NK-92 (cell line): ENCODE data around the gene MGLL.
"Not testable (repeated sequence)": the region's sequence is repeated elsewhere in the genome, so short reads cannot be mapped to it uniquely, and the experiment has no call there.

Experiments
- DNase-seq: peaks from one replicate; lab custom pipeline; 2025; ENCODE audit not compliant: unreplicated experiment; lab: John Stamatoyannopoulos, UW

MGLL gene

DNA sequence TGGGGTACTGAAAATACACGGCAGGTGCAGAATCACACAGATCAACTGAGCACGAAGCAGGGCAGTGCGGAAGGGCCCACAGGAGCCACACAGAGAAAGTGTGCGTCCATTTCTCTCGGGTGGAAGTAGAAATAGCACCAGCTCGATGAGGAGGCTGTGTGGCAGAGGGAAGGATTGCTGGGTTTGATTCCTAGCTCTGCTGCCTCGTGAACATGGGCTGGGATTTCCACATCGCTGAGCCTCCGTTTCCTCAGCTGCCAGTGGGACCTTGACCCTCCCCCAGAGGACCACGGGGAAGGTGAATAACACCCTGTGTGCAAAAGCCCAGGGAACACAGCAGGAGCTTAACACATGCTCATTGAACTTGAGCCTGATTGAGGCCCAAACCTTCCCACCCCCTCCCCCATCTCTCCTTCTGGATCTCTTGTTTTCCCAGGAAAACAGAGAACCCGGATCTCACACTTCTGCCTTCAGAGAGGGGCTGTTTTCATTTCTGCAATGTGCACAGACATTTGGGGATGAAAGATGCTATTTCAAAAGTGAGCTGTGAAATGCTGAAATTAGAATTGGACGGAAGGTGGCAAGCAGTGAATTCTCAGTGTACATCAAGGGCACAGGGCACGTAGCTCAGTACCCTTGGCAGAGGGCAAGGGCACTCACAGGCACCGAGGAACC is 111.2 kb downstream of the MGLL start:
- DNase-seq = no peak

GRCh38 chr3:127710155-127710941 is 112.0 kb downstream of the MGLL start:
- DNase-seq = no peak

DNA sequence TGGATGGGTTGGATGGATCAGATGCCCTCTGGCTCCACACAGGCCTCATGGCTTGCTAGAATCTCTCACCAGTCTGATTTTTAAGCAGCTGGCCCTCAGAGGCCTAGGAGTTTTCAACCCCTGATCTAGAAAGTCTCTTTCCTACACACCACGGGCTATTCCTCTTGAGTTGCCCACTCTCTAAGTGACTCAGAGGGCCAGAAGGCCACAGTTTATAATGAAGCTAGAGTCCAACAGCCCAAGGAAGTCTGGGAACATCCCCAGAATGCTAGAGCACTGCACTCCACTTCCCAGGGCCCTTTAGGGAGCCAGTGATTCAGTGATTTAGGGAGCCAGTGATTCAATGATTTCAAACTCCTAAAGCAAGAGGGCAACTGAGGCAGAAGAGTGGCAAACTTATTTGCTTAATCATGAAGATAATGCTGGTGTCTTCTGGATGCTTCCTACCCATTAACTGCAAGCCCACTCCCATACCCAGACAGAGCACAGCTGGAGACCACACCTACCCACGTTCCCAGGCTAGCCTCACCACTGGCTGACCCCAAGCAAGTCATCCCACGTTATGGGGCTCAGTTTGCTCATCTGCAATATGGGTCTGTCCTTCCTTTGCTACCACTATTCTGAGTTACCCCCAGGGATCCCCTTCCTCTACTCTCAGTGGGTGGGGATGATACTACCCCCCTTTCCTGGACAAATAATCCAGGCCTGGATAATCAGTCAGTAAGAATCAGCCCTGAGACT is 112.8 kb downstream of the MGLL start:
- no peak for DNase-seq

DNA sequence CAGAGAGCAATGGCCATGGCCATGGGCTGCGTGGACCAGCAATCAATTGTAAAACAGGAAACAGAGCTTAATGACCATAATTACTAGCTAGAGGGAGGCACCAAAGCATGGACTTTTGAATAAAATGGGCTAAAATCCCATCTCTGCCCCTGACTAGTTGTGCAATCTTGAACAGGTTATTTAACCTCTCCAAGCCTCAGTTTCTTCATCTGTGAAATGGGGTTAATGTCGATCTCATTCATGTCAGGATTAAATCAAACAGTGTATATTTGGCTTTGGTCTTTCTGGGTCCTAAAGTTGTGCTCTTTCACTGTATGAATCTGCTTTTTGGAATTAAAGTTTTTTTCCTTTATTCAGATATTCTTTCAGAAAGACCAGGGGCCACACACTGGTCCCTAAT is 113.5 kb downstream of the MGLL start:
- DNase-seq = no peak

DNA sequence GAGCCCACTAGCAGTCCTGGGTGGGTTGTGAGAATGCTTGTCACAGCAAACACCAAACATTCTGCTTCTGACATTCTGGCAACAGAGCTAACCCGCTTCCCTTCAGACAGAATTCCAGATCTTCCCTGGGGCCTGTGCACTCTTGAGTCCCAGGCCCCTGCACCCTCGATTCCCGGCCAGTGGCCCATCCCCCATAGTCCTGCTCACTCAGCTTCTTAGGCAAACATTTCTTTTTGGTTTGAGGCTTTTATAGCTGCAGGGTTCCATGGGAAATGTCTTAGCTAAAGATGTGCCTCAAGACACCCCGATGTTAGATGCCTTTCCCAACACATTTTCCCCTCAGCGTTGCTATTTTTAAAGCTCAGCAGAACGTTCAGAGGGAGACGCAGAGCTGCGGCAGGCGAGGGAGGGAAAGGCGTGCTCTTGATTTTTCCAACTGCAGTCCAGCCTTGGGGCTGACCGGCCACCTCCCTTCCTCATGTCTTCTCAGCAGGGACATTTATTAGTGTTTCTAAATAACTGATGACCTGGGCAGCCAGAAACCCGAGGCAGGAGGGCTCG is 114.4 kb downstream of the MGLL start:
- no peak for DNase-seq

- DNase-seq = no peak
These were observed 115.4 kb downstream of the MGLL start for GRCh38 chr3:127706785-127707351.

DNA sequence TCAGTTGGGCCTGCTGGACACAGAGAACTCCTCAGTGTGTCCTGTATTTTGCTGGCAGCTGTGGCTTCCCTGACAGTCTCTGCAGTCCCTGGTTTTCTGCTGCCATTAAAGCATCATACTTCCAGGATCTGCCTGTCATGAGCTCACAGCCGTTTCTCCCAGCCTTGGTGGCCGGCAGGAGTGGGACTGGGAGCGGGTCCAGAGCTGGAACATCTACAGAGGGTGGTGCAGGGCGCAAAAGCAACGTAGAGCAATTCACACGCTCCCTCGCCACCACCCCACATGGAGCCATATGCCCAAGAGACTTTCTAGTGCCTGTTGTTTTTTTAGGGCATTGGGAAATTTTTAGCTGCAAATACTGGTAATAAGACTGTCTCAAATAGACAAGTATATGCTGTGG is 116.0 kb downstream of the MGLL start:
- DNase-seq = no peak

DNA sequence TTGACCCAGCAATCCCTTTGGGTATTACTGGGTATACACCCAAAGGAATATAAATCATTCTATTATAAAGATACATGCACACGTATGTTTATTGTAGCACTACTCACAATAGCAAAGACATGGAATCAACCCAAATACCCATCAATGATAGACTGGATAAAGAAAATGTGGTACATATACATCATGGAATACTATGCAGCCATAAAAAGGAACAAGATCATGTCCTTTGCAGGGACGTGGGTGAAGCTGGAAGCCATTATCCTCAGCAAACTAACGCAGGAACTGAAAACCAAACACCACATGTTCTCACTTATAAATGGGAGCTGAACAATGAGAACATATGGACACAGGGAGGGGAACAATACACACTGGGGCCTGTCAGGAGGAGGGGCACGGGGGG is 117.5 kb downstream of the MGLL start:
- DNase-seq = not testable (repeated sequence)

- DNase-seq = no peak
These were observed 120.2 kb downstream of the MGLL start for GRCh38 chr3:127702151-127702578.

DNA sequence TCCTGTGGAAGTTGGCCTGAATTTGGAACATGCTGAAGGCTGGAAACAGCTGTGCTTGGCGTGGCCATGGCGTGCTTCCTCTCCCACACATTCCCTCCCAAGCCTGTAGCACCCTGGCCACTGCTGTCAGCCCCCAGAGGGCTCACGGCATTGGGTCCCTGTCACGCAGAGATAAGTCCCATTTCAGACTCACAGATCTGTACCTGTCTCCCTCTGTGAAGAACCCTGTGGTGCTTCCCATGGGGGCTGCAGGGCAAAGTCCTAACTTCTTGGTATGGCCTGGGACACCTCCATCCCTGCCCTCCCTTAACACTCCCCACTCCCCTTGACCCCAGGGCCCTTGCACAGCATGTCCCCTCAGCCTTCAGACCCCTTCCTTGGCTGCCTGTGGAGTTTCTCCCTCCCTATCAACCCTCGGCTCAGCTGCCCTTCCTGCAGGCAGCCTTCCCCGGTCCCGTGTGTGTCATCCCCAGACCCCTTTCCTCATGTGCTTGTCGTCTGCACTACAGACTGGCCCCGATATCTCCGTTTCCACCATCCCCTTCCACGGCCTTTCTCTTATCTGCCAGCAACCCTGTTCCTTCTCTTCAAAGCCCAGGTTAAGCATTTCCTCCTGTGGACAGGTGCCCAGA is 120.9 kb downstream of the MGLL start:
- no peak for DNase-seq

GRCh38 chr3:127700406-127700805 is 121.9 kb downstream of the MGLL start:
- DNase-seq = no peak

DNA sequence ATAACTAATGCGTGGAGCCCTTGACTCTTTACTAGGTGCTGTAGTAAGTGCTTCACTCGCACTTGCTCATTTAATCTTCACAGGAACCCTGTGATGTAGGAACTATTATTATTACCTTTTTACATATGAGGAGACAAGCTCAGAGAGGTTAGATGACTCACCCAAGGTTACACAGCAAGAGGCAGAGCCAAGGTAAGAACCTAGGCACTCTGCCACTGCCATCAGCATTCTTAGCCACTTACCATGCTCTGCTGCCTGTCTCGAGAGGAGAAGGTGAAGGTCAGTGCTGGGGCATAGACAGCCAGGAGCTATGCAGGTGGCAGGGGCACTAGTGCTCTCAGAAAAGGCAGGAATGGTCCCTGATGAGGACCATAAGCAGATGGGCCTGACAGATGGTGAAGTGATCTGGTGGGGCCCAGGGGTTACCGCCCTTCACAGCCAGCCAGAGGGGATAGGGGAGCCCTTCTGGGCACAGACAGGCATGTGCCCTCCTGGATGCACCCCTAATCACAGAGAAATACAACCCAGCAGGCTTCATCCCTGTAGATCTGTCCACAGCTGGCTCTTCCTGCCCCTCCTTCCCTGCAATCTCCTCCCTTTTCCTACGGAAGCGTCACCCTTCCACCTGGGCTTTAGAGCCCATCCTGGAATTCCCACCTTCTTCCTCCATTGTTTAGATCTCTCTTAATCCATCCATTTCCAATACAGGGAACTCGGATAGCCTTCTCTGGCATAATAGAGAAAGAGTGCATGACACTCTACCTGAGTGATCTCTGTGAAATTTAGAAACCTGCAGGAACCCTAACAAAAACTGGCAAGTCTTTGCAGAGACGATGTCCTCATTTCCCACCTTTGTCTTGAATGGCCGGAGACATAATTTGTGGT is 122.7 kb downstream of the MGLL start:
- no peak for DNase-seq

DNA sequence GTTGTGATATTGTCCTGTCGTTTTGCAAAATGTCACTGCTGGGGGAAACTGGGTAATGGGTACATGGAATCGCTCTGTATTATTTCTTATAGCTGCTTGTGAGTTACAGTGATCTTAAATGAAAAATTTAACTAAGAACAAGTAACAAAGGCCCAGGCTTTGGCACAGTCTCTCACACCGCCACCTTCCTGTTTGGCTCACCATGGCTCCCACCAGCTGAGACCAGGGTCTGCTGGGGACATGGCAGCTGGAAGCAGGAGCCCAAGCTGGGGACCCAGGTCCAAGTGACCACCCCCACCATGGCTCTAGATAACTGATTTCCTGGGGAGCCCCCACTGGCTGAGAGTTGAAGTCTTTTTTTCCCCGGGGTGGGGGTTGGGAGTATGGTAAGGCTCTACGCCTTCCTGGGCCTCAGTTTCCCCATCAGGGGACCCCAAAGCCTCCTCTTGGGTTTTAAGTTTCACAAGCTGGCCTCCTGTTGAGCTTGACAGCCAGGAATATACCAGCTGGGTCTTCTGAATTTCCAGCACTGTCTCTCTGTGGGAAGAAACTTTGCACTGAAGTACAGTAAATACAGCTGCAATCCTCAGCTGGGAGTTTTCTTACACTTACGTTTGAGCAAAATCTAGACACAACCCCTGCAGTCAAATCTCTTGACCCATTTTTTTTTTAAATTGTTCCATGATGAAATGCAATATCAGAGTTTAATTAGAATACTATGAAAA is 123.5 kb downstream of the MGLL start:
- no peak for DNase-seq

DNA sequence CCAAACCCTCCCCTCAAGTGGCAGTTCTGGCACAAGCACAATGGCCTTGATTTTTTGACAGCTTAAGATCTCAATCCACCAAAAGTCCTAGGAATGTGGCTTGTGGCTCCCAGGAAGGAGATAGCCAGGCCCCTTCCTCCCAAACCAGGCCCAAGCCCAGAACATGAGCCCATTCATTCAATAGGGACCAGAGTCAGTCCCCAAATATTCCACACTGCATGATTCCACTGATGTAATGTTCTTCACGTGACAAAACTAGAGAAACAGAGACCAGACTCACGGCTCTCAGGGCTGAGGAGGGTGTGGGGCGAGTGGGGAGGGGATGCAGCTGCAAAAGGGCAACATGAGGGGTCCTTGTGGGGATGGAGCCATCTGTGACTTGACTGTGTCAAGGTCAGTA is 124.0 kb downstream of the MGLL start:
- DNase-seq = no peak

DNA sequence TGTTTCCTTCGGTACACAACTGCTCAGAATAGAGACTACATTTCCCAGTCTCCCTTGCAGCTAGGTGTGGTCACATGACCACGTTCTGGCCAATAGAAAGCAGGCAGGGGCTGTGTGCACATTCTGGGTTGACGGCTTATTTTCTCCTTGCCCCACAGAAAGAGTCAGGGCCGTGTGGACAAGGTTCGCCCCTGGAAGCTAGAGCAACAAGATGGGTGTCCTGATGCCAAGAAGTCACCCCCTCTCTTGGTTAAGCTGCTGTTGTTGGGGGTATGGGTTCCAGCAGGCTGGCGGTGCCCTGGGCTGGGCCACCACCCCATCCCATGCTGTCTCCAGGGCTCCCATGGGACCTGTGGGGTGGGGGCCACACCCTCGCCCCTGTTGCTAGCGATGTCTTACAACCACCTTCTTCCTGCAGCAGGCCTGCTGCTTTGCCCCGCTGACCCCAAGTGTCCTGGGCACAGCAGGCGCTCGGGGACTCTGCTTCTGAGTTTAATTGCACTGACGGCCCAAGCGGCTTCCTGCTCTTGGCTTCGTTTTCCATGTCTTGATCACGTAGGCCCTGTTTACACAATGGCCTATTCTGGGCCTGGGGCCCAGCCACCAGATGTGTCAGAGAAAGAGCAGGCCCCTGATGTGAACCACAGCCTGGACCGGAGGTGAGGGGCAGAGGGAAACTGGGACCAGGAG is 124.6 kb downstream of the MGLL start:
- no peak for DNase-seq

GRCh38 chr3:127694467-127695215 is 127.7 kb downstream of the MGLL start:
- DNase-seq = no peak

GRCh38 chr3:127693336-127693843 is 128.9 kb downstream of the MGLL start:
- no peak for DNase-seq
